CD8-positive, alpha-beta memory T cell (primary cell): ENCODE data around the gene KRTAP10-4. TPM values are rescaled to one million over a fixed set of nuclear protein-coding genes. Genes with fewer than 3 reads are reported as not detected.
"Not testable (repeated sequence)": the region's sequence is repeated elsewhere in the genome, so short reads cannot be mapped to it uniquely, and the experiment has no call there.

Experiments
- CTCF ChIA-PET: fragments of 350-600 bp; sonication (Branson Sonifier 250); formaldehyde crosslinking; loops from one replicate; lab custom pipeline; 2021; ENCODE audit warnings: antibody characterized with exemption; lab: Charles Lee
- POLR2A ChIA-PET: fragments of 350-600 bp; sonication (Branson Sonifier 250); formaldehyde crosslinking; loops from one replicate; lab custom pipeline; 2021; ENCODE audit warnings: antibody characterized with exemption; lab: Charles Lee
- DNase-seq, 5 donors: peaks; one replicate each; pipeline versions ENCODE4 v3.0.0 to v3.0.0-alpha.2; 2020 to 2022; ENCODE audit warnings: mixed read lengths in 1 of 5
- H3K27ac ChIP-seq: one replicate; pipeline ENCODE4 v1.7.0; 2013; ENCODE audit warnings: low read depth, mild to moderate bottlenecking, low read length, moderate library complexity
- H3K27me3 ChIP-seq: 2 replicates; pipeline ENCODE4 v1.7.0; 2013; ENCODE audit warnings: low read length, mild to moderate bottlenecking; ENCODE audit not compliant: insufficient read depth, poor library complexity, severe bottlenecking
- H3K36me3 ChIP-seq: 2 replicates; pipeline ENCODE4 v1.7.0; 2013; ENCODE audit warnings: mild to moderate bottlenecking, low read length, moderate library complexity; ENCODE audit not compliant: insufficient read depth
- H3K4me1 ChIP-seq: 2 replicates; pipeline ENCODE4 v1.7.0; 2013; ENCODE audit warnings: mild to moderate bottlenecking, low read length, moderate library complexity; ENCODE audit not compliant: insufficient read depth
- H3K4me3 ChIP-seq: 2 replicates; pipeline ENCODE4 v1.7.0; 2013; ENCODE audit warnings: mild to moderate bottlenecking, low read length
- H3K9me3 ChIP-seq: 2 replicates; pipeline ENCODE4 v1.7.0; 2013; ENCODE audit warnings: mild to moderate bottlenecking, low read length
- H3K27ac Mint-ChIP-seq, 8 donors: one replicate each; pipeline ENCODE4 v1.8.0; 2020 to 2021; ENCODE audit warnings: mixed read lengths in 8 of 8, mild to moderate bottlenecking in 6 of 8, inconsistent platforms in 3 of 8, moderate library complexity in 3 of 8
- H3K27me3 Mint-ChIP-seq, 2 donors: one replicate each; pipeline ENCODE4 v1.8.0; 2020 to 2021; ENCODE audit warnings: mixed read lengths in 2 of 2, mild to moderate bottlenecking in 1 of 2, moderate library complexity in 1 of 2
- H3K36me3 Mint-ChIP-seq, 3 donors: one replicate each; pipeline ENCODE4 v1.8.0; 2020 to 2021; ENCODE audit warnings: mixed read lengths in 3 of 3, inconsistent platforms in 1 of 3, mild to moderate bottlenecking in 1 of 3
- H3K4me1 Mint-ChIP-seq, 3 donors: one replicate each; pipeline ENCODE4 v1.8.0; 2020 to 2021; ENCODE audit warnings: mixed read lengths in 3 of 3, inconsistent platforms in 1 of 3, mild to moderate bottlenecking in 1 of 3
- H3K4me3 Mint-ChIP-seq, 7 donors: one replicate each; pipeline ENCODE4 v1.8.0; 2020 to 2021; ENCODE audit warnings: mixed read lengths in 7 of 7, mild to moderate bottlenecking in 6 of 7, moderate library complexity in 4 of 7, inconsistent platforms in 2 of 7
- H3K9me3 Mint-ChIP-seq, 5 donors: one replicate each; pipeline ENCODE4 v1.8.0; 2020 to 2022; ENCODE audit warnings: mixed read lengths in 5 of 5, mild to moderate bottlenecking in 3 of 5, moderate library complexity in 2 of 5, inconsistent platforms in 1 of 5
- polyA plus RNA-seq: library from polyadenylated mRNA; unstranded; fragments of 300-500 nt; fragmentation: Illumina TruSeq; gene quantifications from one replicate; pipeline ENCODE4 v1.2.3, GENCODE V29; 2021
- total RNA-seq, 2 experiments: library from RNA; stranded (reverse); gene quantifications; one replicate each; pipeline ENCODE4 v1.2.3, GENCODE V29; 2021

Gene KRTAP10-4
- total and polyA plus RNA-seq, 3 experiments from 2014 or later, result not detected

GRCh38 chr21:44557491-44558328, 15.8 kb upstream of the KRTAP10-4 start:
- Histone ChIP-seq H3K9me3 (peaks cover 4% of the 10 kb centered on the region), H3K4me3 (no peak overlapping the region), H3K27ac (no peak overlapping the region), H3K27me3 (no peaks in the 10 kb centered on the region), H3K36me3 (no peaks in the 10 kb centered on the region), H3K4me1 (no peaks in the 10 kb centered on the region)
- Mint-ChIP-seq H3K27ac (peak overlapping the region in 1 of 8 donors; percentile 92), H3K9me3 (peaks cover 9 to 41% (median 20%) of the 10 kb centered on the region in 5 donors), H3K27me3 (peaks cover 2 to 8% of the 10 kb centered on the region in 2 donors), H3K4me3 (no peak overlapping the region), H3K4me1 (no peaks in the 10 kb centered on the region), H3K36me3 (peaks cover 1 to 43% (median 4%) of the 10 kb centered on the region in 3 donors)
- ChIA-PET CTCF (interaction anchor here (0.9 kb wide), 1 partner anchor 185 kb away, joined by 4 read pairs; no protein-coding TSS in a partner anchor), POLR2A (no interaction called here)
- DNase-seq, result no peak

- CTCF ChIA-PET, result not testable (repeated sequence)
Observed at GRCh38 chr21:44558329-44558675, 15.2 kb upstream of the KRTAP10-4 start.

GRCh38 chr21:44558695-44559094, 14.8 kb upstream of the KRTAP10-4 start, which contains the start of gene KRTAP10-3:
Gene KRTAP10-3, minus strand, starts transcription at chr21:44558795. Its CDS starts 80 bp downstream, at chr21:44558715.
- H3K9me3 ChIP-seq, result peaks cover 4% of the 10 kb centered on the region
- no peaks in the 10 kb centered on the region for H3K4me1 Mint-ChIP-seq
- CTCF ChIA-PET, result no interaction called here
- H3K27ac ChIP-seq, result no peak within 1 kb of the TSS
- POLR2A ChIA-PET, result no interaction called here
- H3K27ac Mint-ChIP-seq, result peak within 1 kb of the TSS in 2 of 8 donors; percentile 48 to 92
- no peak within 1 kb of the TSS for H3K4me3 ChIP-seq
- H3K36me3 ChIP-seq, result no peaks in the 10 kb centered on the region
- no peaks in the 10 kb centered on the region for H3K4me1 ChIP-seq
- peaks cover 1 to 34% (median 4%) of the 10 kb centered on the region in 3 donors for H3K36me3 Mint-ChIP-seq
- no peak for DNase-seq
- peaks cover 2 to 8% of the 10 kb centered on the region in 2 donors for H3K27me3 Mint-ChIP-seq
- peaks cover 3 to 33% (median 23%) of the 10 kb centered on the region in 5 donors for H3K9me3 Mint-ChIP-seq
- H3K4me3 Mint-ChIP-seq, result no peak within 1 kb of the TSS
- H3K27me3 ChIP-seq, result no peaks in the 10 kb centered on the region

More at GRCh38 chr21:44558329-44558675, 15.2 kb upstream of the KRTAP10-4 start:
- H3K27me3 Mint-ChIP-seq, POLR2A ChIA-PET, H3K4me1 ChIP-seq, H3K4me3 Mint-ChIP-seq, H3K27ac ChIP-seq, H3K4me3 ChIP-seq, H3K27me3 ChIP-seq, H3K4me1 Mint-ChIP-seq, H3K9me3 ChIP-seq, H3K36me3 ChIP-seq, DNase-seq, H3K27ac Mint-ChIP-seq: not testable (repeated sequence)
- peaks cover 6 to 37% (median 22%) of the 10 kb centered on the region in 5 donors for H3K9me3 Mint-ChIP-seq
- H3K36me3 Mint-ChIP-seq, result peaks cover 1 to 38% (median 4%) of the 10 kb centered on the region in 3 donors

GRCh38 chr21:44564099-44564498, 9.4 kb upstream of the KRTAP10-4 start:
- Mint-ChIP-seq H3K27ac (peak overlapping the region in 1 of 8 donors; percentile 57), H3K4me1 (peaks cover 10 to 14% (median 14%) of the 10 kb centered on the region in 3 donors), H3K9me3 (peaks cover 5 to 29% (median 21%) of the 10 kb centered on the region in 5 donors), H3K4me3 (no peak overlapping the region), H3K36me3 (peaks cover 1 to 32% (median 4%) of the 10 kb centered on the region in 3 donors), H3K27me3 (peaks cover 0 to 2% of the 10 kb centered on the region in 2 donors)
- DNase-seq, result no peak
- H3K27ac ChIP-seq, result no peak overlapping the region
- peaks cover 4% of the 10 kb centered on the region for H3K9me3 ChIP-seq
- ChIA-PET POLR2A (no interaction called here), CTCF (interaction anchor here (1.2 kb wide), 1 partner anchor 53 kb away, joined by 3 read pairs; no protein-coding TSS in a partner anchor)
- no peak overlapping the region for H3K4me3 ChIP-seq
- H3K4me1 ChIP-seq, result peaks cover 5% of the 10 kb centered on the region
- no peaks in the 10 kb centered on the region for H3K27me3 ChIP-seq
- H3K36me3 ChIP-seq, result no peaks in the 10 kb centered on the region

- peaks cover 1 to 25% (median 4%) of the 10 kb centered on the region in 3 donors for H3K36me3 Mint-ChIP-seq
- ChIA-PET POLR2A (no interaction called here), CTCF (no interaction called here)
- H3K27ac Mint-ChIP-seq, result peak overlapping the region in 6 of 8 donors; percentile 5 to 79 (median 52)
- H3K4me1 Mint-ChIP-seq, result peaks cover 10 to 14% (median 14%) of the 10 kb centered on the region in 3 donors
- H3K4me1 ChIP-seq, result peaks cover 5% of the 10 kb centered on the region
- H3K27ac ChIP-seq, result no peak overlapping the region
- no peak for DNase-seq
- peak overlapping the region in 6 of 7 donors; percentile 7 to 53 (median 26) for H3K4me3 Mint-ChIP-seq
- H3K36me3 ChIP-seq, result no peaks in the 10 kb centered on the region
- no peaks in the 10 kb centered on the region for H3K27me3 ChIP-seq
- H3K9me3 ChIP-seq, result no peaks in the 10 kb centered on the region
- peaks cover 4 to 7% of the 10 kb centered on the region in 2 donors for H3K27me3 Mint-ChIP-seq
- H3K4me3 ChIP-seq, result no peak overlapping the region
- peaks cover 5 to 25% (median 21%) of the 10 kb centered on the region in 5 donors for H3K9me3 Mint-ChIP-seq
Observed at GRCh38 chr21:44564886-44565598, 8.5 kb upstream of the KRTAP10-4 start.

- Mint-ChIP-seq H3K27ac (peak overlapping the region in 1 of 8 donors; percentile 6), H3K4me3 (no peak overlapping the region), H3K27me3 (peaks cover 4 to 7% of the 10 kb centered on the region in 2 donors), H3K9me3 (peaks cover 2 to 19% (median 12%) of the 10 kb centered on the region in 5 donors), H3K36me3 (peaks cover 1 to 12% (median 4%) of the 10 kb centered on the region in 3 donors), H3K4me1 (peaks cover 10 to 14% (median 14%) of the 10 kb centered on the region in 3 donors)
- POLR2A ChIA-PET, result no interaction called here
- CTCF ChIA-PET, result interaction anchor here (0.9 kb wide), 1 partner anchor 176 kb away, joined by 3 read pairs; no protein-coding TSS in a partner anchor
- no peak overlapping the region for H3K27ac ChIP-seq
- H3K4me3 ChIP-seq, result no peak overlapping the region
- peaks cover 5% of the 10 kb centered on the region for H3K4me1 ChIP-seq
- H3K36me3 ChIP-seq, result no peaks in the 10 kb centered on the region
- DNase-seq, result no peak
- no peaks in the 10 kb centered on the region for H3K9me3 ChIP-seq
- H3K27me3 ChIP-seq, result no peaks in the 10 kb centered on the region
Observed at GRCh38 chr21:44566403-44566802, 7.1 kb upstream of the KRTAP10-4 start.

- POLR2A ChIA-PET, result no interaction called here
- peaks cover 0 to under 1% (median 0%) of the 10 kb centered on the region in 3 donors for H3K36me3 Mint-ChIP-seq
- H3K27ac Mint-ChIP-seq, result no peak overlapping the region
Observed at GRCh38 chr21:44567481-44568171, 5.9 kb upstream of the KRTAP10-4 start.

More at GRCh38 chr21:44567481-44568171, 5.9 kb upstream of the KRTAP10-4 start:
- H3K9me3 Mint-ChIP-seq, result peaks cover 1 to 8% (median 3%) of the 10 kb centered on the region in 5 donors
- peaks cover 10 to 14% (median 14%) of the 10 kb centered on the region in 3 donors for H3K4me1 Mint-ChIP-seq
- no peak overlapping the region for H3K4me3 ChIP-seq
- H3K36me3 ChIP-seq, result no peaks in the 10 kb centered on the region
- H3K4me3 Mint-ChIP-seq, result no peak overlapping the region
- peaks cover 5% of the 10 kb centered on the region for H3K4me1 ChIP-seq
- H3K27me3 ChIP-seq, result no peaks in the 10 kb centered on the region
- H3K27ac ChIP-seq, result no peak overlapping the region
- CTCF ChIA-PET, result no interaction called here
- no peaks in the 10 kb centered on the region for H3K9me3 ChIP-seq
- no peak for DNase-seq
- H3K27me3 Mint-ChIP-seq, result peaks cover 4 to 7% of the 10 kb centered on the region in 2 donors
